HCT116 (cell line): ENCODE measurements around the gene FNDC5.

Experiments used
- ATF3 ChIP-seq: IDR thresholded peaks from 2 replicates; pipeline ENCODE4 v1.6.1; 2012
- CTCF ChIP-seq, 3 experiments: fragments of 200-600 bp in 1 of 3; sonication (generic) in 1 of 3; IDR thresholded peaks in 2 of 3; conservative IDR thresholded peaks in 1 of 3; 2 replicates each; pipeline ENCODE4 v1.5.1; 2012 to 2017; ENCODE audit warnings: low read depth in 2 of 3, low read length in 2 of 3, antibody characterized with exemption in 1 of 3, borderline replicate concordance in 1 of 3, control low read depth in 1 of 3, mild to moderate bottlenecking in 1 of 3, mixed read lengths in 1 of 3, mixed run types in 1 of 3, moderate library complexity in 1 of 3; ENCODE audit not compliant: insufficient read depth in 1 of 3
- EGR1 ChIP-seq: IDR thresholded peaks from 2 replicates; pipeline ENCODE4 v1.6.1; 2012; ENCODE audit warnings: low read depth
- EZH2 ChIP-seq: fragments of 200-600 bp; sonication (generic); IDR thresholded peaks from 2 replicates; pipeline ENCODE4 v1.6.1; 2017; ENCODE audit warnings: antibody characterized with exemption, mixed run types
- EZH2phosphoT487 ChIP-seq: fragments of 200-600 bp; IDR thresholded peaks from 2 replicates; pipeline ENCODE4 v1.6.1; 2018; ENCODE audit warnings: antibody characterized with exemption, borderline replicate concordance
- POLR2A ChIP-seq: IDR thresholded peaks from 2 replicates; pipeline ENCODE4 v1.7.0; 2011; ENCODE audit warnings: borderline replicate concordance; ENCODE audit not compliant: insufficient read depth, insufficient read length; ENCODE audit errors: extremely low read depth
- POLR2AphosphoS5 ChIP-seq: IDR thresholded peaks from 2 replicates; pipeline ENCODE4 v1.6.1; 2011; ENCODE audit warnings: mild to moderate bottlenecking, low read depth, low read length, moderate library complexity
- RAD21 ChIP-seq: IDR thresholded peaks from 2 replicates; pipeline ENCODE4 v1.6.1; 2012; ENCODE audit warnings: low read depth, mild to moderate bottlenecking
- REST ChIP-seq: IDR thresholded peaks from 2 replicates; pipeline ENCODE4 v1.6.1; 2012; ENCODE audit warnings: low read depth
- SIN3A ChIP-seq: IDR thresholded peaks from 2 replicates; pipeline ENCODE4 v1.6.1; 2012; ENCODE audit warnings: low read depth
- TCF7L2 ChIP-seq: IDR thresholded peaks from 2 replicates; pipeline ENCODE4 v1.7.0; 2011; ENCODE audit warnings: borderline replicate concordance, inconsistent platforms; ENCODE audit not compliant: insufficient read depth, insufficient read length; ENCODE audit errors: extremely low read depth
- YY1 ChIP-seq: IDR thresholded peaks from 2 replicates; pipeline ENCODE4 v1.6.1; 2011; ENCODE audit warnings: low read length, low read depth, moderate library complexity, mild to moderate bottlenecking; ENCODE audit not compliant: insufficient replicate concordance; ENCODE audit errors: extremely low read depth
- ZFX ChIP-seq: fragments of 450-650 bp; IDR thresholded peaks from 2 replicates; pipeline ENCODE4 v1.6.1; 2017
- ZNF274 ChIP-seq: fragments of 200-500 bp; sonication (Bioruptor generic); IDR thresholded peaks from 2 replicates; pipeline ENCODE4 v1.6.1; 2014; ENCODE audit warnings: mild to moderate bottlenecking, low read depth, low read length, inconsistent platforms

GRCh38 chr1:32816676-32817158, 54.0 kb downstream of the FNDC5 start:
- TF ChIP-seq CTCF (IDR thresholded peaks at IDR 0.05 in 2 of 3, conservative IDR thresholded peaks at IDR 0.05 in 1 of 3; ENCODE audit: borderline replicate concordance in 1 of 3, insufficient read depth in 1 of 3, low read depth in 2 of 3, low read length in 2 of 3) (no peak), EZH2 (no peak), ATF3 (no peak), YY1 (no peak), POLR2AphosphoS5 (no peak), POLR2A (no peak), TCF7L2 (no peak), REST (no peak), ZFX (no peak), ZNF274 (no peak), RAD21 (no peak), EZH2phosphoT487 (no peak), EGR1 (no peak), SIN3A (no peak)
